ENCODE measurements around the gene EML4.
A peak's percentile ranks its signal among the peaks of the same experiment; 100 is the strongest.

EML4 gene

DNA sequence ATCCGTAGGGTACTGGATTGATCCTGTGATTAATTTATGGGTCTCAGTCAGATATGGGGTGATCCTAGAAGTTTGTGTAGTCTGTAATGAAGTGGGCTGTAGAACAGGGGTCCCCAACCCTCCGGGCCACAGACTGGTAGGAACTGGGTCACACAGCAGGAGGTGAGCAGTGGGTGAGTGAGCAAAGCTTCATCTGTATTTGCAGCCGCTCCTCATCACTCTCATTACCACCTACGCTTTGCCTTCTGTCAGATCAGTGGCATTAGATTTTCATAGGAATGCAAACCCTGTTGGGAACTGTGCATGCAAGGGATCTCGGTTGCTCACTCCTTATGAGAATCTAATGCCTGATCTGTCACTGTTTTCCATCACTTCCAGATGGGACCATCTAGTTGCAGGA is 48.8 kb downstream of the EML4 start:
- no peak overlapping the region for H3K4me3 Mint-ChIP-seq
- no peak for DNase-seq
- no peak overlapping the region for H3K27ac Mint-ChIP-seq
- peaks cover 10% of the 10 kb centered on the region for H3K4me1 Mint-ChIP-seq
- TF ChIP-seq, protein P1, sequence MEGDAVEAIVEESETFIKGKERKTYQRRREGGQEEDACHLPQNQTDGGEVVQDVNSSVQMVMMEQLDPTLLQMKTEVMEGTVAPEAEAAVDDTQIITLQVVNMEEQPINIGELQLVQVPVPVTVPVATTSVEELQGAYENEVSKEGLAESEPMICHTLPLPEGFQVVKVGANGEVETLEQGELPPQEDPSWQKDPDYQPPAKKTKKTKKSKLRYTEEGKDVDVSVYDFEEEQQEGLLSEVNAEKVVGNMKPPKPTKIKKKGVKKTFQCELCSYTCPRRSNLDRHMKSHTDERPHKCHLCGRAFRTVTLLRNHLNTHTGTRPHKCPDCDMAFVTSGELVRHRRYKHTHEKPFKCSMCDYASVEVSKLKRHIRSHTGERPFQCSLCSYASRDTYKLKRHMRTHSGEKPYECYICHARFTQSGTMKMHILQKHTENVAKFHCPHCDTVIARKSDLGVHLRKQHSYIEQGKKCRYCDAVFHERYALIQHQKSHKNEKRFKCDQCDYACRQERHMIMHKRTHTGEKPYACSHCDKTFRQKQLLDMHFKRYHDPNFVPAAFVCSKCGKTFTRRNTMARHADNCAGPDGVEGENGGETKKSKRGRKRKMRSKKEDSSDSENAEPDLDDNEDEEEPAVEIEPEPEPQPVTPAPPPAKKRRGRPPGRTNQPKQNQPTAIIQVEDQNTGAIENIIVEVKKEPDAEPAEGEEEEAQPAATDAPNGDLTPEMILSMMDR (IDR thresholded peaks at IDR 0.05), result no peak
- peaks cover 14% of the 10 kb centered on the region for H3K9me3 Mint-ChIP-seq
- H3K27me3 Mint-ChIP-seq (ENCODE audit: low read depth, poor library complexity), result no peaks in the 10 kb centered on the region
- peaks cover 42% of the 10 kb centered on the region for H3K36me3 Mint-ChIP-seq (ENCODE audit: low read depth)

- TF ChIP-seq, protein P1 (IDR thresholded peaks at IDR 0.05), result no peak
- Mint-ChIP-seq H3K27ac (no peak overlapping the region), H3K9me3 (peaks cover 14% of the 10 kb centered on the region), H3K4me1 (peaks cover 17% of the 10 kb centered on the region), H3K36me3 (ENCODE audit: low read depth) (peaks cover 49% of the 10 kb centered on the region), H3K27me3 (ENCODE audit: low read depth, poor library complexity) (no peaks in the 10 kb centered on the region), H3K4me3 (no peak overlapping the region)
- no peak for DNase-seq
Measured at GRCh38 chr2:42218712-42219111, 49.6 kb downstream of the EML4 start.

- Mint-ChIP-seq H3K27ac (no peak overlapping the region), H3K4me1 (peaks cover 21% of the 10 kb centered on the region), H3K36me3 (ENCODE audit: low read depth) (peaks cover 49% of the 10 kb centered on the region), H3K4me3 (no peak overlapping the region), H3K27me3 (ENCODE audit: low read depth, poor library complexity) (no peaks in the 10 kb centered on the region), H3K9me3 (peaks cover 14% of the 10 kb centered on the region)
- TF ChIP-seq, protein P1 (IDR thresholded peaks at IDR 0.05), result no peak
- DNase-seq, result no peak
Measured at GRCh38 chr2:42219160-42219559, 50.0 kb downstream of the EML4 start.

GRCh38 chr2:42220566-42220965 is 51.4 kb downstream of the EML4 start:
- DNase-seq, result no peak
- Mint-ChIP-seq H3K4me1 (peaks cover 20% of the 10 kb centered on the region), H3K27ac (peak overlapping the region; percentile 55), H3K4me3 (no peak overlapping the region), H3K9me3 (peaks cover 14% of the 10 kb centered on the region), H3K27me3 (ENCODE audit: low read depth, poor library complexity) (no peaks in the 10 kb centered on the region), H3K36me3 (ENCODE audit: low read depth) (peaks cover 53% of the 10 kb centered on the region)
- TF ChIP-seq, protein P1 (IDR thresholded peaks at IDR 0.05), result no peak

GRCh38 chr2:42223067-42223854 is 54.1 kb downstream of the EML4 start:
- peaks cover 40% of the 10 kb centered on the region for H3K36me3 Mint-ChIP-seq (ENCODE audit: low read depth)
- peaks cover 24% of the 10 kb centered on the region for H3K4me1 Mint-ChIP-seq
- peak overlapping the region; percentile 81 for H3K27ac Mint-ChIP-seq
- no peaks in the 10 kb centered on the region for H3K27me3 Mint-ChIP-seq (ENCODE audit: low read depth, poor library complexity)
- H3K4me3 Mint-ChIP-seq, result no peak overlapping the region
- TF ChIP-seq, protein P1 (IDR thresholded peaks at IDR 0.05), result no peak
- DNase-seq, result no peak
- H3K9me3 Mint-ChIP-seq, result peaks cover 3% of the 10 kb centered on the region

DNA sequence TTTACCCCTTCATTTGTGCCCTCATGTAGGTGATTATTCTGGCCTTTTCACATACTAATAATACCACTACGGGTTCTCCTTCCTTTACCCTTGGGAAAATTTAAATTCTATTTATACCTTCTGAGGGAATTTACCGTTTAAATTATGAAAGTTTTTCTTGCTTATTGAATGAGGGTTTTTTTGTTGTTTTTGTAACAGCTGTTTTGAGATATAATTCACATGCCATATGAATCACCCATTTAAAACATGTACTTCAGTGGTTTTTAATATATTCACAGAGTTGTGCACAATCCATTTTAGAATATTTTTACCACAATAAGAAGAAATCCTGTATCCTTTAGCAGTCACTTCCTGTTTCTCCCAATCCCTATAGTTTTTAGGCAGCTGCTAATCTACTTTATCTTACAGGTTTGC is 54.7 kb downstream of the EML4 start:
- H3K4me3 Mint-ChIP-seq, result no peak overlapping the region
- TF ChIP-seq, protein P1 (IDR thresholded peaks at IDR 0.05), result no peak
- no peaks in the 10 kb centered on the region for H3K9me3 Mint-ChIP-seq
- no peak for DNase-seq
- no peak overlapping the region for H3K27ac Mint-ChIP-seq
- H3K36me3 Mint-ChIP-seq (ENCODE audit: low read depth), result peaks cover 34% of the 10 kb centered on the region
- H3K27me3 Mint-ChIP-seq (ENCODE audit: low read depth, poor library complexity), result no peaks in the 10 kb centered on the region
- H3K4me1 Mint-ChIP-seq, result peaks cover 24% of the 10 kb centered on the region
